HG02840 (cell line): ENCODE results near the gene KRTAP10-11.
"Not testable (repeated sequence)": the region's sequence is repeated elsewhere in the genome, so short reads cannot be mapped to it uniquely, and the experiment has no call there.

Source experiments
- ATAC-seq: cut with Tn5 transposase; IDR thresholded peaks from one replicate; pipeline ENCODE4 v1.9.1; 2021; ENCODE audit warnings: mild to moderate bottlenecking, moderate library complexity, moderate number of reproducible peaks; ENCODE audit not compliant: unreplicated experiment, low FRiP score

The KRTAP10-11 gene, protein sequence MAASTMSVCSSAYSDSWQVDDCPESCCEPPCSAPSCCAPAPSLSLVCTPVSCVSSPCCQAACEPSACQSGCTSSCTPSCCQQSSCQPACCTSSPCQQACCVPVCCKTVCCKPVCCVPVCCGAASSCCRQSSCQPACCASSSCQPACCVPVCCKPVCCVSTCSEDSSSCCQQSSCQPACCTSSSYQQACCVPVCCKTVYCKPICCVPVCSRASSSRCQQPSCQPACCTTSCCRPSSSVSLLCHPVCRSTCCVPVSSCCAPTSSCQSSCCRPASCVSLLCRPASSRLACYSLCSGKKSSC

DNA sequence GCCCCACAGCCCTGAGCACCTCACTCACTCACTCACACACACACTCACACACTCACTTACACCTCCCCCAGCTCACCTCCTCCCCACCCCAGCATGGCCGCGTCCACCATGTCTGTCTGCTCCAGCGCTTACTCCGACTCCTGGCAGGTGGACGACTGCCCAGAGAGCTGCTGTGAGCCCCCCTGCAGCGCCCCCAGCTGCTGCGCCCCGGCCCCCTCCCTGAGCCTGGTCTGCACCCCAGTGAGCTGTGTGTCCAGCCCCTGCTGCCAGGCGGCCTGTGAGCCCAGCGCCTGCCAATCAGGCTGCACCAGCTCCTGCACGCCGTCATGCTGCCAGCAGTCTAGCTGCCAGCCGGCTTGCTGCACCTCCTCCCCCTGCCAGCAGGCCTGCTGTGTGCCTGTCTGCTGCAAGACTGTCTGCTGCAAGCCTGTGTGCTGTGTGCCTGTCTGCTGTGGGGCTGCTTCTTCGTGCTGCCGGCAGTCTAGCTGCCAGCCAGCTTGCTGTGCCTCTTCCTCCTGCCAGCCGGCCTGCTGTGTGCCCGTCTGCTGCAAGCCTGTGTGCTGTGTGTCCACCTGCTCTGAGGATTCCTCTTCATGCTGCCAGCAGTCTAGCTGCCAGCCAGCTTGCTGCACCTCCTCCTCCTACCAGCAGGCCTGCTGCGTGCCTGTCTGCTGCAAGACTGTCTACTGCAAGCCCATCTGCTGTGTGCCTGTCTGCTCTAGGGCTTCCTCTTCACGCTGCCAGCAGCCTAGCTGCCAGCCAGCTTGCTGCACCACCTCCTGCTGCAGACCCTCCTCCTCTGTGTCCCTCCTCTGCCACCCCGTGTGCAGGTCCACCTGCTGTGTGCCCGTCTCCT lies at the start of gene KRTAP10-11:
TSS of gene KRTAP10-11 (plus strand) at position 49 of the 856 bp plus-strand sequence. CDS start at position 94, 45 bp downstream.
- not testable (repeated sequence) for ATAC-seq

- no peak for ATAC-seq
Observed at GRCh38 chr21:44598061-44598460, 48.2 kb upstream of the KRTAP10-11 start.

- no peak for ATAC-seq
Observed at GRCh38 chr21:44599264-44600029, 46.8 kb upstream of the KRTAP10-11 start.

- not testable (repeated sequence) for ATAC-seq
Observed at GRCh38 chr21:44600118-44600978, 45.9 kb upstream of the KRTAP10-11 start, which contains the start of gene KRTAP10-7. Gene KRTAP10-7, plus strand, starts transcription at chr21:44600597. Its CDS starts 25 bp downstream, at chr21:44600622.

DNA sequence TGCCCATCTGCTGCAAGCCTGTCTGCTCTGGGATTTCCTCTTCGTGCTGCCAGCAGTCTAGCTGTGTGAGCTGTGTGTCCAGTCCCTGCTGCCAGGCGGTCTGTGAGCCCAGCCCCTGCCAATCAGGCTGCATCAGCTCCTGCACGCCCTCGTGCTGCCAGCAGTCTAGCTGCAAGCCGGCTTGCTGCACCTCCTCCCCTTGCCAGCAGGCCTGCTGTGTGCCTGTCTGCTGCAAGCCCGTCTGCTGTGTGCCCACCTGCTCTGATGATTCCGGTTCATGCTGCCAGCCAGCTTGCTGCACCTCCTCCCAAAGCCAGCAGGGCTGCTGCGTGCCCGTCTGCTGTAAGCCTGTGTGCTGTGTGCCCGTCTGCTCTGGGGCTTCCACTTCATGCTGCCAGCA lies 45.1 kb upstream of the KRTAP10-11 start:
- ATAC-seq = not testable (repeated sequence)

- ATAC-seq = no peak
Observed at GRCh38 chr21:44601596-44602462, 44.4 kb upstream of the KRTAP10-11 start.

GRCh38 chr21:44602463-44602850 lies 43.8 kb upstream of the KRTAP10-11 start:
- ATAC-seq = no peak

GRCh38 chr21:44603109-44603875 lies 42.9 kb upstream of the KRTAP10-11 start:
- no peak for ATAC-seq

GRCh38 chr21:44603911-44604310 lies 42.3 kb upstream of the KRTAP10-11 start:
- ATAC-seq = no peak

DNA sequence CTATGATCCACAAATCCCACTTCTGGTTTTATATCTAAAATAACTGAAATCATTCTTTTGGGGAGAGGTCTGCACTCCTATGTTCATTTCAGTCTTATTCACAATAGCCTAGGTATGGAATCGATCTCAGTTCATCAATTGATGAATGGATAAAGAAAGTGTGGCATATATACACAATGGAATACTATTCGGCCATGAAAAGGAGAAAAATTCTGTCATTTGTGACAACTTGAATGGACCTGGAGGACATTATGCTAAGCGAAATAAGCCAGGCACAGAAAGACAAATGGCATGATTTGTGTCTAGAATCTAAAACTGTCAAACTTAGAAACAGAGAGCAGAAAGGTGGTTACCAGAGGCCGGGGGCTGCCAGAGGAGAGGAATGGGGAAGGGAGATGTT lies 39.7 kb upstream of the KRTAP10-11 start:
- ATAC-seq = no peak

DNA sequence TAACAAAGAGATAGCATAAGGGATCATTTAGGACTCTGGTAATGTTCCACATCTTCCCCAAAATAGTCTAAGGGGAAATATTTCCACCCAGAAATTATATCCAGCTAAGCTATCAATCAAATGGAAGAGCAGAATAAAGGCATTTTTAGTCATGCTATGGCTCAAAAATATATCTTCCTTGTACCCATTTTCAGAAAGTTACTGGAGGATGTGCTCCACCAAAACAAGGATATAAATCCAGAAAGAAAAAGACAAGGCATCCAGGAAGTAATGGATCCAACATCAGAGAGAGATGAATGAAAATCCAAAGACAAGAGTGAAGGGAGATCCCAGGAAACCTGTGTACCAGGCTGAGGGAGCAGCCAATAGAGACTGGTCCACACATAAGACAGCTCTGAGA lies 37.0 kb upstream of the KRTAP10-11 start:
- no peak for ATAC-seq

DNA sequence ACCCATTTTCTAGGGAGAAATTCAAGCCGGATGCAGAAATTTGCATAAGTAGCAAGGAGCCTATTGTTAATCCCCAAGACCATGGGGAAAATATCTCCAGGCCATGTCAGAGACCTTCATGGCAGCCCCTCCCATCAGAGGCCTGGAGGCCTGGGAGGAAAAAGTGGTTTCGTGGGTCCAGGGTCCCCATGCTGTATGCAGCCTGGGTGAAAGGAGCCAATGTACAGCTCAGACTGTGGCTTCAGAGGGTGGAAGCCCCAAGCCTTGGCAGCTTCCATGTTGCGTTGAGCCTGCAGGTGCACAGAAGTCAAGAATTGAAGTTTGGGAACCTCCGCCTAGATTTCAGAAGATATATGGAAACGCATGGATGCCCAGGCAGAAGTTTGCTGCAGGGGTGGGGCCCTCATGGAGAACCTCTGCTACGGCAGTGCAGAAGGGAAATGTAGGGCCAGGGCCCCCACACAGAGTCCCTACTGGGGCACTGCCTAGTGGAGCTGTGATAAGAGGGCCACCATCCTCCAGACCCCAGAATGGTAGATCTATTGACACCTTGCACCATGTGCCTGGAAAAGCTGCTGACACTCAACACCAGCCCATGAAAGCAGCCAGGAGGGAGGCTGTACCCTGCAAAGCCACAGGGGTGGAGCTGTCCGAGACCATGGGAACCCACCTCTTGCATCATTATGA lies 35.9 kb upstream of the KRTAP10-11 start:
- ATAC-seq = not testable (repeated sequence)

DNA sequence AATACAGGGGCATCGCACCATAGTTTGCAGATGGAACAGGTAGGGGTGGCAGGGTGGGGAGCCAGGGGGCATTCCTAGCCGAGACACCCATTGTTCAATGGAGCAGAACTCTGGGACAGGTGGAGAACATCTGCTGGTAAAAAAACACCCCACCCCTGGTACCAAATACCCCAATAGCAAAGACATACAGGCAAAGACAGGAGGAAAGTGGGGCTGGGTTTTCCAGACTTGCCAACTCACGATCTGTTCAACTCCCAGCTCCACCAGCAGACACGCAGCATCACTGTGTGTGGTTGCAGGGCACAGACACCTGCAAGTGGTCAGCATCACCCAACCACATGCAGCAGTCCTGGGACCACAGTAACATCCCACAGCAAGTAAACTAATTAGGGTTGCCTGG lies 34.7 kb upstream of the KRTAP10-11 start:
- no peak for ATAC-seq

- no peak for ATAC-seq
Observed at GRCh38 chr21:44612029-44612486, 34.2 kb upstream of the KRTAP10-11 start, which contains the start of gene KRTAP10-8. Gene KRTAP10-8, plus strand, starts transcription at chr21:44612079. Its CDS starts 22 bp downstream, at chr21:44612101.

GRCh38 chr21:44612669-44613229 lies 33.5 kb upstream of the KRTAP10-11 start:
- no peak for ATAC-seq

DNA sequence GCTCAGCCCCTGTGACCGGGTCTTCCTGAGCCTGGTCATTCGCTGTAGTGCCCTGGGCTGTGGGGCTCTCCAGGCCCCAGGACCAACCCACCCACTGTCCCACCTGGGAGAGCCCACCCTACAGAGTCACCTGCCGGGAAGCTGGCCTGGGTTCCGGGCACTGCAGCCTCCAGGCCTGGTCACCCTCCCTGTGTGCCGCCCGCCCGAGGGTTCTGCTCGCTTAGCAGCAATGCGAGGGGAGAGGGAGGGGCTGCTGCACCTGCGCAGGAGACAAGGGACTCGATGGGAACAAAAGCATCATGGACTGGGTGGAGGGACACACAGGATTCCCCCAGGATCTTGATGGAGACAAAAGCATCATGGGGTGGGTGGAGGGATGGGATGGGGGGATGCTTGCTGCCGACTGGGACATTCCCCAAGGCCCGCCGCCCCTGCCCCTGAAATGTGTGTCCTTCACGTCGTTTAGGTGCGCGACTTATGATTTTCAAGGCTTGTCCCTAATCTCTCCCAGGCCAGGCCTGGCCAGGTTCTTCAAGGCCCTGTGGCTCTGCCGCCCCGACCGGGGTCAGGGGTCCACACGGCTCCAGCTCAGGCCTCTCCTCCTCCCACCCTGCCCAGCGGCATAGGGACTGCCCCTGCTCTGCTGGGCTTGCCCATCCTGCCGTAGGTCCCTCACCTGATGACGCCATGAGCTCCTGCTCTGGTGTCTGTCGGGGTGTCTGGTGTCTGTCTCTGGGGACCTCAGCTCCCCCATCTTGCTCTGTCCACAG lies 32.6 kb upstream of the KRTAP10-11 start:
- ATAC-seq = no peak
